ENCODE results near the gene HOXD1.

HOXD1 gene

GRCh38 chr2:176164611-176165369 lies 23.7 kb upstream of the HOXD1 start:
- FAIRE-seq = no peak
- DNase-seq (ENCODE audit: low spot score) = no peak

GRCh38 chr2:176165370-176166050 lies 23.0 kb upstream of the HOXD1 start:
- DNase-seq (ENCODE audit: low spot score) (no peak), FAIRE-seq (no peak)

- FAIRE-seq (no peak), DNase-seq (ENCODE audit: low spot score) (no peak)
Observed at GRCh38 chr2:176166272-176166671, 22.2 kb upstream of the HOXD1 start.

- DNase-seq (ENCODE audit: low spot score) (no peak), FAIRE-seq (no peak)
Observed at GRCh38 chr2:176167398-176167797, 21.1 kb upstream of the HOXD1 start.

- FAIRE-seq (no peak), DNase-seq (ENCODE audit: low spot score) (no peak)
Observed at GRCh38 chr2:176169181-176169580, 19.3 kb upstream of the HOXD1 start.

- FAIRE-seq (no peak), DNase-seq (ENCODE audit: low spot score) (no peak)
Observed at GRCh38 chr2:176169711-176170110, 18.8 kb upstream of the HOXD1 start.

- DNase-seq (ENCODE audit: low spot score) (no peak), FAIRE-seq (no peak)
Observed at GRCh38 chr2:176170602-176171305, 17.7 kb upstream of the HOXD1 start.

GRCh38 chr2:176171351-176172006 lies 17.0 kb upstream of the HOXD1 start:
- DNase-seq (ENCODE audit: low spot score) (no peak), FAIRE-seq (no peak)

GRCh38 chr2:176172007-176172894 lies 16.2 kb upstream of the HOXD1 start:
- FAIRE-seq (no peak), DNase-seq (ENCODE audit: low spot score) (no peak)

GRCh38 chr2:176172895-176173566 lies 15.4 kb upstream of the HOXD1 start:
- FAIRE-seq = no peak

GRCh38 chr2:176173567-176174381 lies 14.7 kb upstream of the HOXD1 start:
- DNase-seq (ENCODE audit: low spot score) = no peak
- FAIRE-seq = no peak

More at GRCh38 chr2:176172895-176173566, 15.4 kb upstream of the HOXD1 start:
- DNase-seq (ENCODE audit: low spot score) = no peak

GRCh38 chr2:176174382-176174823 lies 14.1 kb upstream of the HOXD1 start:
- peak; percentile 52 for DNase-seq (ENCODE audit: low spot score)
- FAIRE-seq = peak; percentile 70

GRCh38 chr2:176174824-176175708 lies 13.4 kb upstream of the HOXD1 start:
- no peak for DNase-seq (ENCODE audit: low spot score)

GRCh38 chr2:176175709-176176607 lies 12.5 kb upstream of the HOXD1 start:
- no peak for FAIRE-seq
- no peak for DNase-seq (ENCODE audit: low spot score)

More at GRCh38 chr2:176174824-176175708, 13.4 kb upstream of the HOXD1 start:
- FAIRE-seq = no peak

- FAIRE-seq (no peak), DNase-seq (ENCODE audit: low spot score) (no peak)
Observed at GRCh38 chr2:176177580-176178037, 10.9 kb upstream of the HOXD1 start.

GRCh38 chr2:176178038-176178756 lies 10.3 kb upstream of the HOXD1 start:
- FAIRE-seq = no peak
- DNase-seq (ENCODE audit: low spot score) = no peak

Measured in RCC 7860 (cell line).